H1 (cell line): Measurements from ENCODE around the gene LENG1. TPM values are rescaled to one million over a fixed set of nuclear protein-coding genes. Genes with fewer than 3 reads are reported as not detected.

Source experiments
- CTCF ChIA-PET: fragments of 300-600 bp; sonication (Branson Sonifier 250); formaldehyde crosslinking; loops from one replicate; lab custom pipeline; 2021; ENCODE audit not compliant: partially characterized antibody; lab: Charles Lee
- POLR2A ChIA-PET: fragments of 300-600 bp; sonication (Branson Sonifier 250); formaldehyde crosslinking; loops from one replicate; lab custom pipeline; 2021; ENCODE audit warnings: inconsistent platforms; ENCODE audit not compliant: partially characterized antibody; lab: Charles Lee
- DNase-seq, 2 experiments: peaks; one replicate each; pipeline versions ENCODE4 v3.0.0 to v3.0.0-alpha.2; 2010 to 2022; ENCODE audit warnings: low spot score in 2 of 2, low read depth in 1 of 2, mixed read lengths in 1 of 2
- FAIRE-seq: peaks from 2 replicates; lab custom pipeline; 2011; peaks lifted over from hg19 to GRCh38; lab: Jason Lieb, UNC
- H2AFZ ChIP-seq: 2 replicates; pipeline ENCODE4 v1.8.1; 2012; ENCODE audit warnings: low read length, inconsistent platforms
- H2AK5ac ChIP-seq: 2 replicates; pipeline ENCODE4 v1.6.1; 2013; ENCODE audit warnings: low read depth, low read length
- H2BK120ac ChIP-seq: replicated peaks from 2 replicates; pipeline ENCODE3; 2013; ENCODE audit warnings: low read depth, low read length, inconsistent platforms
- H2BK12ac ChIP-seq: 2 replicates; pipeline ENCODE4 v1.6.1; 2013; ENCODE audit warnings: low read depth, low read length
- H2BK15ac ChIP-seq: 2 replicates; pipeline ENCODE4 v1.6.1; 2013; ENCODE audit warnings: low read length
- H2BK20ac ChIP-seq: 2 replicates; pipeline ENCODE4 v1.6.1; 2013; ENCODE audit warnings: low read length
- H2BK5ac ChIP-seq: 2 replicates; pipeline ENCODE4 v1.6.1; 2013; ENCODE audit warnings: low read depth, low read length
- H3K14ac ChIP-seq: 2 replicates; pipeline ENCODE4 v1.6.1; 2013; ENCODE audit warnings: inconsistent platforms; ENCODE audit not compliant: insufficient read length
- H3K18ac ChIP-seq: 2 replicates; pipeline ENCODE4 v1.6.1; 2013; ENCODE audit warnings: low read length; ENCODE audit errors: extremely low read depth
- H3K23ac ChIP-seq: 2 replicates; pipeline ENCODE4 v1.6.1; 2013; ENCODE audit warnings: inconsistent platforms; ENCODE audit not compliant: insufficient read length
- H3K23me2 ChIP-seq: 2 replicates; pipeline ENCODE4 v1.6.1; 2013; ENCODE audit warnings: low read depth, low read length
- H3K27ac ChIP-seq: 2 replicates; pipeline ENCODE4 v1.6.1; 2011; ENCODE audit warnings: low read depth, low read length, inconsistent platforms
- H3K27me3 ChIP-seq, 4 experiments: replicated peaks in 1 of 4; 1 replicate in 1 of 4; 2 replicates in 3 of 4; pipeline versions ENCODE4 v1.6.1 to v1.8.1; 2011 to 2013; ENCODE audit warnings: low read length in 3 of 4, mild to moderate bottlenecking in 3 of 4, inconsistent platforms in 2 of 4, mixed read lengths in 2 of 4, moderate library complexity in 1 of 4; ENCODE audit not compliant: control insufficient read depth in 3 of 4, insufficient read depth in 3 of 4; ENCODE audit errors: extremely low read depth in 1 of 4
- H3K36me3 ChIP-seq, 4 experiments: 2 replicates each; pipeline versions ENCODE4 v1.6.1 to v1.8.1; 2011 to 2013; ENCODE audit warnings: mild to moderate bottlenecking in 4 of 4, low read length in 3 of 4, moderate library complexity in 2 of 4, control low read depth in 1 of 4, inconsistent platforms in 1 of 4; ENCODE audit not compliant: insufficient read depth in 4 of 4, control insufficient read depth in 2 of 4
- H3K4ac ChIP-seq: replicated peaks from 2 replicates; pipeline ENCODE3; 2013; ENCODE audit warnings: low read length, low read depth, mixed read lengths, inconsistent platforms; ENCODE audit not compliant: insufficient read length
- H3K4me1 ChIP-seq, 4 experiments: replicated peaks in 1 of 4; 1 replicate in 1 of 4; 2 replicates in 3 of 4; pipeline versions ENCODE4 v1.6.1 to v1.8.1; 2011 to 2013; ENCODE audit warnings: low read length in 3 of 4, inconsistent platforms in 2 of 4, mixed read lengths in 1 of 4; ENCODE audit not compliant: insufficient read depth in 4 of 4, control insufficient read depth in 3 of 4
- H3K4me2 ChIP-seq, 2 experiments: 2 replicates each; pipeline versions ENCODE4 v1.6.1 to v1.8.1; 2011 to 2013; ENCODE audit warnings: low read depth in 2 of 2, low read length in 2 of 2, control low read depth in 1 of 2, inconsistent platforms in 1 of 2, mild to moderate bottlenecking in 1 of 2; ENCODE audit not compliant: insufficient read depth in 1 of 2
- H3K4me3 ChIP-seq, 4 experiments: fragments of 200-600, 300-600 bp in 1 of 4; sonication (generic), shearing (Covaris generic), sonication (Bioruptor Twin) in 1 of 4; 2 replicates each; pipeline versions ENCODE4 v1.5.1 to v1.8.1; 2011 to 2016; ENCODE audit warnings: low read length in 4 of 4, low read depth in 3 of 4, control low read depth in 2 of 4, inconsistent platforms in 2 of 4, mild to moderate bottlenecking in 2 of 4, mixed read lengths in 1 of 4, moderate library complexity in 1 of 4; ENCODE audit not compliant: insufficient read depth in 2 of 4; ENCODE audit errors: extremely low read depth in 1 of 4
- H3K56ac ChIP-seq: replicated peaks from 2 replicates; pipeline ENCODE3; 2013; ENCODE audit warnings: low read depth, mild to moderate bottlenecking, mixed read lengths, low read length, inconsistent platforms; ENCODE audit not compliant: insufficient read length
- H3K79me1 ChIP-seq: 2 replicates; pipeline ENCODE4 v1.6.1; 2013; ENCODE audit warnings: low read depth, low read length, control low read depth
- H3K79me2 ChIP-seq, 2 experiments: 2 replicates each; pipeline versions ENCODE4 v1.6.1 to v1.8.1; 2012 to 2013; ENCODE audit warnings: low read length in 2 of 2, mild to moderate bottlenecking in 2 of 2, inconsistent platforms in 1 of 2; ENCODE audit not compliant: insufficient read depth in 2 of 2, control insufficient read depth in 1 of 2
- H3K9ac ChIP-seq, 4 experiments: replicated peaks in 1 of 4; 1 replicate in 1 of 4; 2 replicates in 3 of 4; pipeline versions ENCODE4 v1.6.1 to v1.8.1; 2011 to 2013; ENCODE audit warnings: low read depth in 3 of 4, low read length in 3 of 4, control low read depth in 2 of 4, mild to moderate bottlenecking in 2 of 4, moderate library complexity in 2 of 4, inconsistent platforms in 1 of 4; ENCODE audit errors: extremely low read depth in 1 of 4
- H3K9me3 ChIP-seq, 2 experiments: 2 replicates each; pipeline versions ENCODE4 v1.6.1 to v1.8.1; 2012 to 2013; ENCODE audit warnings: mild to moderate bottlenecking in 2 of 2, moderate library complexity in 2 of 2, control low read depth in 1 of 2, inconsistent platforms in 1 of 2, low read depth in 1 of 2, low read length in 1 of 2, mixed read lengths in 1 of 2; ENCODE audit not compliant: insufficient read depth in 2 of 2
- H4K20me1 ChIP-seq, 2 experiments: replicated peaks in 1 of 2; 2 replicates each; pipeline versions ENCODE3 to v1.8.1; 2011 to 2013; ENCODE audit warnings: inconsistent platforms in 2 of 2, low read length in 2 of 2, mild to moderate bottlenecking in 1 of 2; ENCODE audit not compliant: insufficient read depth in 2 of 2, control insufficient read depth in 1 of 2
- H4K5ac ChIP-seq: 2 replicates; pipeline ENCODE4 v1.6.1; 2013; ENCODE audit warnings: low read length, low read depth, mixed read lengths, inconsistent platforms; ENCODE audit not compliant: insufficient read length
- H4K8ac ChIP-seq: 2 replicates; pipeline ENCODE4 v1.8.0; 2013; ENCODE audit warnings: mild to moderate bottlenecking, moderate library complexity, low read length, inconsistent platforms; ENCODE audit not compliant: insufficient read depth; ENCODE audit errors: extremely low read depth
- H4K91ac ChIP-seq: replicated peaks from 2 replicates; pipeline ENCODE3; 2013; ENCODE audit warnings: low read length, mixed read lengths, inconsistent platforms; ENCODE audit not compliant: insufficient read length
- JUN ChIP-seq: IDR thresholded peaks from 2 replicates; pipeline ENCODE4 v1.6.1; 2011; ENCODE audit warnings: low read depth, mild to moderate bottlenecking, improper control_type of control experiment, low read length
- POU5F1 ChIP-seq: IDR thresholded peaks from 2 replicates; pipeline ENCODE4 v1.6.1; 2011; ENCODE audit warnings: low read depth, mild to moderate bottlenecking, low read length, moderate library complexity
- SIN3A ChIP-seq, 2 experiments: IDR thresholded peaks in 1 of 2; conservative IDR thresholded peaks in 1 of 2; 2 replicates each; pipeline ENCODE4 v1.6.1; 2011 to 2012; ENCODE audit warnings: low read length in 2 of 2, improper control_type of control experiment in 1 of 2, low read depth in 1 of 2, mild to moderate bottlenecking in 1 of 2
- SIRT6 ChIP-seq: IDR thresholded peaks from one replicate; pipeline ENCODE4 v1.7.1; 2012; ENCODE audit warnings: low read length, inconsistent platforms
- SIX5 ChIP-seq: IDR thresholded peaks from 2 replicates; pipeline ENCODE4 v1.6.1; 2011; ENCODE audit warnings: mild to moderate bottlenecking, low read depth, low read length
- TEAD4 ChIP-seq: IDR thresholded peaks from 2 replicates; pipeline ENCODE4 v1.6.1; 2012; ENCODE audit warnings: low read depth, low read length, inconsistent platforms, mixed read lengths
- WGBS, 2 experiments: shearing (Covaris generic) in 1 of 2; methylation state at CpG; one replicate each; pipeline versions ENCODE4 v1.1.6 to v1.1.7; 2013 to 2015; ENCODE audit warnings: low lambda C conversion rate in 2 of 2, mixed read lengths in 2 of 2, inconsistent platforms in 1 of 2, low coverage in 1 of 2, missing lambda C conversion rate in 1 of 2; ENCODE audit not compliant: insufficient replicate concordance in 2 of 2, insufficient coverage in 1 of 2, insufficient read length in 1 of 2; ENCODE audit errors: extremely low coverage in 1 of 2, missing lambda C conversion rate in 1 of 2; 5-methylcytosine and 5-hydroxymethylcytosine counted together
- polyA plus RNA-seq, 7 experiments: library from polyadenylated mRNA; depleted of rRNA in 3 of 7; stranded (reverse) in 5 of 7; unstranded in 2 of 7; fragments of >200 nt in 5 of 7; fragments of 200-250 nt in 2 of 7; gene quantifications; 1 replicate in 5 of 7; 2 replicates in 1 of 7; 4 replicates in 1 of 7; pipeline versions ENCODE4 v1.2.1 to v1.2.3, GENCODE V29; 2011 to 2013; ENCODE audit warnings: missing spikeins in 2 of 7, mixed read lengths in 2 of 7
- total RNA-seq: library from RNA; stranded (reverse); fragmentation: NEBNext Ultra II Directional; extraction: Animal tissue kit (Norgen Biotek cat#: 25700); gene quantifications from 2 replicates; pipeline ENCODE4 v1.2.1, GENCODE V29; 2021

The LENG1 gene
- total and polyA plus RNA-seq, 2 of the 8 experiments (the other 6 are each of a cell fraction or from before 2014, with no cell fraction given), result 1.2 to 4.4 TPM

GRCh38 chr19:54142166-54142780, 17.2 kb downstream of the LENG1 start:
- Histone ChIP-seq H4K8ac (no peak overlapping the region), H2AK5ac (no peak overlapping the region), H3K56ac (no peak overlapping the region), H4K91ac (no peak overlapping the region), H3K79me1 (peaks cover 23% of the 10 kb centered on the region), H2BK20ac (no peak overlapping the region), H3K23ac (no peak overlapping the region), H2BK5ac (no peak overlapping the region), H3K23me2 (peaks cover 4% of the 10 kb centered on the region; the same call in 1 of the 2 replicates), H3K4me1 (peaks cover 0 to 22% (median 7%) of the 10 kb centered on the region in 4 experiments; a peak in 5 of 7 replicates), H3K14ac (no peak overlapping the region), H3K79me2 (peaks cover 27 to 50% of the 10 kb centered on the region in 2 experiments), H2AFZ (no peak overlapping the region), H3K18ac (no peak overlapping the region), H3K4me2 (no peak overlapping the region), H3K4ac (no peak overlapping the region), H3K9ac (no peak overlapping the region), H3K27ac (no peak overlapping the region), H3K27me3 (no peaks in the 10 kb centered on the region), H4K5ac (no peak overlapping the region), H3K9me3 (no peaks in the 10 kb centered on the region), H2BK12ac (no peak overlapping the region), H2BK15ac (no peak overlapping the region), H2BK120ac (no peak overlapping the region), H3K36me3 (peaks cover 36 to 57% (median 51%) of the 10 kb centered on the region in 4 experiments), H3K4me3 (no peak overlapping the region), H4K20me1 (peaks cover 36 to 58% of the 10 kb centered on the region in 2 experiments)
- DNase-seq, result no peak
- CTCF ChIA-PET, result no interaction called here
- no peak for FAIRE-seq
- TF ChIP-seq SIRT6 (no peak), JUN (no peak), SIX5 (no peak), TEAD4 (no peak), SIN3A (conservative IDR thresholded peaks at IDR 0.05 in 1 of 2, IDR thresholded peaks at IDR 0.05 in 1 of 2; ENCODE audit: low read depth in 1 of 2, low read length in 2 of 2) (no peak), POU5F1 (no peak)
- 85% methylated on average over 7 of the region's 7 CpGs; no CpG with 5 or more reads in 1 of the 2 experiments for WGBS, 2 experiments
- POLR2A ChIA-PET, result interaction anchor here (1.8 to 15.7 kb wide), 2 partner anchors 12 to 27 kb away, joined by 5 to 348 read pairs; partner anchors contain the start of genes LENG1, PRPF31 and TFPT
